Measurements from ENCODE around the gene KCNQ1.

Gene KCNQ1

GRCh38 chr11:2815762-2816496, 371.1 kb downstream of the KCNQ1 start:
- Mint-ChIP-seq H3K36me3 (ENCODE audit: low read depth) (no peaks in the 10 kb centered on the region), H3K9me3 (peaks cover 36% of the 10 kb centered on the region), H3K4me3 (no peak overlapping the region), H3K4me1 (ENCODE audit: low read depth) (peaks cover 4% of the 10 kb centered on the region), H3K27ac (no peak overlapping the region), H3K27me3 (ENCODE audit: low read depth) (no peaks in the 10 kb centered on the region)

- H3K4me1 Mint-ChIP-seq (ENCODE audit: low read depth), result peaks cover 4% of the 10 kb centered on the region
- no peaks in the 10 kb centered on the region for H3K27me3 Mint-ChIP-seq (ENCODE audit: low read depth)
- H3K36me3 Mint-ChIP-seq (ENCODE audit: low read depth), result no peaks in the 10 kb centered on the region
- H3K4me3 Mint-ChIP-seq, result no peak overlapping the region
- no peak overlapping the region for H3K27ac Mint-ChIP-seq
- peaks cover 39% of the 10 kb centered on the region for H3K9me3 Mint-ChIP-seq
Observed at GRCh38 chr11:2816523-2816922, 371.7 kb downstream of the KCNQ1 start.

GRCh38 chr11:2816941-2817421, 372.2 kb downstream of the KCNQ1 start:
- H3K27ac Mint-ChIP-seq, result no peak overlapping the region
- H3K4me1 Mint-ChIP-seq (ENCODE audit: low read depth), result peaks cover 4% of the 10 kb centered on the region
- no peaks in the 10 kb centered on the region for H3K36me3 Mint-ChIP-seq (ENCODE audit: low read depth)
- peaks cover 43% of the 10 kb centered on the region for H3K9me3 Mint-ChIP-seq
- no peaks in the 10 kb centered on the region for H3K27me3 Mint-ChIP-seq (ENCODE audit: low read depth)
- H3K4me3 Mint-ChIP-seq, result no peak overlapping the region

- Mint-ChIP-seq H3K36me3 (ENCODE audit: low read depth) (no peaks in the 10 kb centered on the region), H3K27ac (no peak overlapping the region), H3K4me3 (no peak overlapping the region), H3K27me3 (ENCODE audit: low read depth) (no peaks in the 10 kb centered on the region), H3K4me1 (ENCODE audit: low read depth) (peaks cover 4% of the 10 kb centered on the region), H3K9me3 (peaks cover 48% of the 10 kb centered on the region)
Observed at GRCh38 chr11:2817431-2817830, 372.6 kb downstream of the KCNQ1 start.

GRCh38 chr11:2818021-2818420, 373.2 kb downstream of the KCNQ1 start:
- Mint-ChIP-seq H3K9me3 (peaks cover 54% of the 10 kb centered on the region), H3K4me3 (no peak overlapping the region), H3K4me1 (ENCODE audit: low read depth) (no peaks in the 10 kb centered on the region), H3K27ac (no peak overlapping the region), H3K27me3 (ENCODE audit: low read depth) (no peaks in the 10 kb centered on the region), H3K36me3 (ENCODE audit: low read depth) (no peaks in the 10 kb centered on the region)

GRCh38 chr11:2818503-2818902, 373.7 kb downstream of the KCNQ1 start:
- Mint-ChIP-seq H3K27ac (no peak overlapping the region), H3K9me3 (peaks cover 59% of the 10 kb centered on the region), H3K27me3 (ENCODE audit: low read depth) (no peaks in the 10 kb centered on the region), H3K4me1 (ENCODE audit: low read depth) (no peaks in the 10 kb centered on the region), H3K4me3 (no peak overlapping the region), H3K36me3 (ENCODE audit: low read depth) (no peaks in the 10 kb centered on the region)

GRCh38 chr11:2819316-2819715, 374.5 kb downstream of the KCNQ1 start:
- H3K4me3 Mint-ChIP-seq, result no peak overlapping the region

GRCh38 chr11:2820976-2821375, 376.2 kb downstream of the KCNQ1 start:
- Mint-ChIP-seq H3K27me3 (ENCODE audit: low read depth) (no peaks in the 10 kb centered on the region), H3K4me3 (no peak overlapping the region), H3K27ac (no peak overlapping the region), H3K4me1 (ENCODE audit: low read depth) (no peaks in the 10 kb centered on the region), H3K36me3 (ENCODE audit: low read depth) (peaks cover 2% of the 10 kb centered on the region), H3K9me3 (peaks cover 66% of the 10 kb centered on the region)

More at GRCh38 chr11:2819316-2819715, 374.5 kb downstream of the KCNQ1 start:
- Mint-ChIP-seq H3K4me1 (ENCODE audit: low read depth) (no peaks in the 10 kb centered on the region), H3K27ac (no peak overlapping the region), H3K27me3 (ENCODE audit: low read depth) (no peaks in the 10 kb centered on the region), H3K36me3 (ENCODE audit: low read depth) (peaks cover under 1% of the 10 kb centered on the region), H3K9me3 (peaks cover 67% of the 10 kb centered on the region)

GRCh38 chr11:2821891-2822290, 377.1 kb downstream of the KCNQ1 start:
- peaks cover 65% of the 10 kb centered on the region for H3K9me3 Mint-ChIP-seq
- no peaks in the 10 kb centered on the region for H3K27me3 Mint-ChIP-seq (ENCODE audit: low read depth)
- no peak overlapping the region for H3K27ac Mint-ChIP-seq
- no peak overlapping the region for H3K4me3 Mint-ChIP-seq
- peaks cover 2% of the 10 kb centered on the region for H3K36me3 Mint-ChIP-seq (ENCODE audit: low read depth)
- H3K4me1 Mint-ChIP-seq (ENCODE audit: low read depth), result no peaks in the 10 kb centered on the region

- Mint-ChIP-seq H3K27ac (no peak overlapping the region), H3K9me3 (peaks cover 65% of the 10 kb centered on the region), H3K27me3 (ENCODE audit: low read depth) (no peaks in the 10 kb centered on the region), H3K4me3 (no peak overlapping the region), H3K36me3 (ENCODE audit: low read depth) (peaks cover 2% of the 10 kb centered on the region), H3K4me1 (ENCODE audit: low read depth) (no peaks in the 10 kb centered on the region)
Observed at GRCh38 chr11:2824851-2825250, 380.0 kb downstream of the KCNQ1 start.

GRCh38 chr11:2825261-2825888, 380.6 kb downstream of the KCNQ1 start:
- no peaks in the 10 kb centered on the region for H3K4me1 Mint-ChIP-seq (ENCODE audit: low read depth)
- H3K9me3 Mint-ChIP-seq, result peaks cover 60% of the 10 kb centered on the region
- H3K27me3 Mint-ChIP-seq (ENCODE audit: low read depth), result no peaks in the 10 kb centered on the region
- H3K36me3 Mint-ChIP-seq (ENCODE audit: low read depth), result peaks cover 2% of the 10 kb centered on the region
- no peak overlapping the region for H3K27ac Mint-ChIP-seq
- no peak overlapping the region for H3K4me3 Mint-ChIP-seq

GRCh38 chr11:2825889-2826678, 381.3 kb downstream of the KCNQ1 start:
- H3K27me3 Mint-ChIP-seq (ENCODE audit: low read depth), result no peaks in the 10 kb centered on the region
- H3K9me3 Mint-ChIP-seq, result peaks cover 53% of the 10 kb centered on the region
- H3K27ac Mint-ChIP-seq, result no peak overlapping the region
- H3K4me1 Mint-ChIP-seq (ENCODE audit: low read depth), result no peaks in the 10 kb centered on the region
- H3K4me3 Mint-ChIP-seq, result no peak overlapping the region
- peaks cover 2% of the 10 kb centered on the region for H3K36me3 Mint-ChIP-seq (ENCODE audit: low read depth)

- no peaks in the 10 kb centered on the region for H3K4me1 Mint-ChIP-seq (ENCODE audit: low read depth)
- H3K9me3 Mint-ChIP-seq, result peaks cover 50% of the 10 kb centered on the region
- H3K27ac Mint-ChIP-seq, result no peak overlapping the region
Observed at GRCh38 chr11:2826679-2827056, 381.9 kb downstream of the KCNQ1 start.

GRCh38 chr11:2827256-2827655, 382.4 kb downstream of the KCNQ1 start:
- H3K27me3 Mint-ChIP-seq (ENCODE audit: low read depth), result no peaks in the 10 kb centered on the region
- peaks cover 2% of the 10 kb centered on the region for H3K36me3 Mint-ChIP-seq (ENCODE audit: low read depth)
- H3K27ac Mint-ChIP-seq, result no peak overlapping the region
- no peak overlapping the region for H3K4me3 Mint-ChIP-seq
- H3K4me1 Mint-ChIP-seq (ENCODE audit: low read depth), result no peaks in the 10 kb centered on the region
- H3K9me3 Mint-ChIP-seq, result peaks cover 45% of the 10 kb centered on the region

More at GRCh38 chr11:2826679-2827056, 381.9 kb downstream of the KCNQ1 start:
- no peak overlapping the region for H3K4me3 Mint-ChIP-seq
- H3K36me3 Mint-ChIP-seq (ENCODE audit: low read depth), result peaks cover 2% of the 10 kb centered on the region
- no peaks in the 10 kb centered on the region for H3K27me3 Mint-ChIP-seq (ENCODE audit: low read depth)
